Activated T-helper 2 cell treated with anti-CD3 and anti-CD28 coated beads, Interferon-gamma antibody, Interleukin-2, Interleukin-4, amounts not matched to agents 10 μg/mL and 5 μg/mL and 100 μg/mL, durations not matched to agents 14 hours and 24 hours and 36 hours (primary cell): ENCODE measurements around the gene AUTS2. TPM values are rescaled to one million over a fixed set of nuclear protein-coding genes. Genes with fewer than 3 reads are reported as not detected.

Experiments used
- DNase-seq: peaks from one replicate; pipeline ENCODE4 v3.0.0; 2021; ENCODE audit warnings: low spot score
- H3K27ac Mint-ChIP-seq: one replicate; pipeline ENCODE4 v1.8.0; 2021; ENCODE audit warnings: mixed read lengths
- H3K27me3 Mint-ChIP-seq: one replicate; pipeline ENCODE4 v1.8.0; 2021; ENCODE audit warnings: low read depth, mixed read lengths
- H3K36me3 Mint-ChIP-seq: one replicate; pipeline ENCODE4 v1.8.0; 2021; ENCODE audit warnings: low read depth, mixed read lengths
- H3K4me1 Mint-ChIP-seq: one replicate; pipeline ENCODE4 v1.8.0; 2021; ENCODE audit warnings: low read depth, mixed read lengths
- H3K4me3 Mint-ChIP-seq: one replicate; pipeline ENCODE4 v1.8.0; 2021; ENCODE audit warnings: low read depth, mild to moderate bottlenecking, moderate library complexity, mixed read lengths
- H3K9me3 Mint-ChIP-seq: one replicate; pipeline ENCODE4 v1.8.0; 2021; ENCODE audit warnings: mixed read lengths
- intact Hi-C: fragments of 100-400 bp; cut with micrococcal nuclease; formaldehyde crosslinking; loops from one replicate; pipeline ENCODE4 v1.15.1; 2023
- total RNA-seq: library from RNA; stranded (reverse); gene quantifications from 2 replicates; pipeline ENCODE4 v1.2.3, GENCODE V29; 2022

Gene AUTS2
- total RNA-seq, 1 donor from 2014 or later: 1.1 TPM

DNA sequence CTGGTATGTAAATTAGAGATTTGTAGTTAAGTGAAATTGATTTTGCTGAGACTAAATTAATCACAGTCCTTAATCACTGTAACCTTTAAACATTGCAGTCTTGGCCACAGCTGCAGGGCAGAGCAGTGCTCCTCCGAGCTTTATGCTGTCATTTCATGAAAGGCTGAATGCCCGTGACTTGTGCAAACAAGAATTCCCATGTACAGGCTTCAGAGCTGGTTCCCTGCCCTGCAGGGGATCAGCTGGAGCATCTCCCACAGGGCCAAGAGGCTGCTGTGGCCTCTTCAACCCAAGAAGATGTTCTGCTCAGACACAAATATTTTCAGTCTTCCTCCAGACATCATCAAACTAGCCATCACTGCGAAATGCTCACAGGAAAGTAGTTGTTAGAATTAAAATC, 419.1 kb downstream of the AUTS2 start:
- Mint-ChIP-seq H3K4me3 (no peak overlapping the region), H3K9me3 (no peaks in the 10 kb centered on the region), H3K36me3 (no peaks in the 10 kb centered on the region), H3K27me3 (peaks cover 2% of the 10 kb centered on the region), H3K4me1 (no peaks in the 10 kb centered on the region), H3K27ac (no peak overlapping the region)
- no peak for DNase-seq
- intact Hi-C loops: no loop called here

DNA sequence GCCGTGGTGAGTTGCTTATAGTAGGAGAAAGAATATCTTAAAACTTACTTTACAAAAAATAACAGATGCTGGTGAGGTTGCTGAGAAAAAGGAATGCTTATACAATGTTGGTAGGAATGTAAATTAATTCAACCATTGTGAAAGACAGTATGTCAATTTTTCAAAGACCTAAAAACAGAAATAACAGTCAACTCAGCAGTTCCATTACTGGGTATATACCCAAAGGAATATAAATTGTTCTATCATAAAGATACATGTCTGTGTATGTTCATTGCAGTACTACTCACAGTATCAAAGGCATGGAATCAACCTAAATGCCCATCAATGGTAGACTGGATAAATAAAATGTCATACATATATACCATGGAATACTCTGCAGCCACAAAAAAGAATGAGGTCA, 420.4 kb downstream of the AUTS2 start:
- H3K4me1 Mint-ChIP-seq: no peaks in the 10 kb centered on the region
- H3K36me3 Mint-ChIP-seq: no peaks in the 10 kb centered on the region
- H3K27ac Mint-ChIP-seq: no peak overlapping the region
- peaks cover 2% of the 10 kb centered on the region for H3K27me3 Mint-ChIP-seq
- H3K9me3 Mint-ChIP-seq: no peaks in the 10 kb centered on the region
- no peak overlapping the region for H3K4me3 Mint-ChIP-seq
- intact Hi-C loops: no loop called here
- no peak for DNase-seq

DNA sequence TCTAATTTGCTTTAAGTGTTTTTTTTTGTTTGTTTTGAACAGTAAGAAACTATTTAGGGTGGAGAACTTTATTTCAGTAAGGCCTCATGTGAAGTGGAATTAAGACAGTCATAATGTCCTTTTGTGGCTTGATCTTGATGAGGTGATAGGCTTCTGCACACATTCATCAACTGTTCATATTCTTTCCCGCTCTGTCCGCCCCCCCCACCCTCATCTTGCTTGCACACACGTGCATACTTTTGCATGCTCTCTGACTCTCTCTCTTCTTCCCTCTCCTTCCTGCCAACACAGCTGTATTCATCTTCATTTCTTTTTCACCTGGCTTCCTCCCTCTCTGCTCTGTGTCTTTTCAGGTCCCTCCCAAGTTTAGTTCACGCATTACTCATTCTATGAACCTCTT, 429.6 kb downstream of the AUTS2 start:
- intact Hi-C loops: no loop called here
- DNase-seq: no peak
- Mint-ChIP-seq H3K9me3 (no peaks in the 10 kb centered on the region), H3K4me3 (no peak overlapping the region), H3K27me3 (no peaks in the 10 kb centered on the region), H3K4me1 (peaks cover 3% of the 10 kb centered on the region), H3K27ac (no peak overlapping the region), H3K36me3 (no peaks in the 10 kb centered on the region)

DNA sequence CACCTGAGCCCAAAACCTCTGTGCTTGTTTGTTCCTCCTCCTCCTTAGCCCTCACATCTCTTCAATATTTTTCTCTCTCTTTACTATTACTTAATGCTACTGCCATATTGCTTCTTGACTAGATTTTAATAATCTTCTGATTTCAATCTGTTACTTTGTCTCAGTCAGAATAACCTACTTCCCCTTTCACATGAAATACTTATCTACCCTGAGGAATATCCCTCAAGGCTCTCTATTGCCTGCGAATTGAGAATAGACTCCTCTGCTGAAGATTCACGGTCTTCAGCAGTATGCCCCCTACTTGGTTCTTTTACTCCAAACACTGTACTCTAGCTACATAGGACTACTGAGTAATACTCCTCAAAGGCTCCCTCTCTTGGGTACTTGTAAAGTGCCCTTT, 430.3 kb downstream of the AUTS2 start:
- Mint-ChIP-seq H3K27me3 (no peaks in the 10 kb centered on the region), H3K9me3 (no peaks in the 10 kb centered on the region), H3K27ac (no peak overlapping the region), H3K4me3 (no peak overlapping the region), H3K36me3 (no peaks in the 10 kb centered on the region), H3K4me1 (peaks cover 3% of the 10 kb centered on the region)
- no peak for DNase-seq
- intact Hi-C loops: no loop called here

DNA sequence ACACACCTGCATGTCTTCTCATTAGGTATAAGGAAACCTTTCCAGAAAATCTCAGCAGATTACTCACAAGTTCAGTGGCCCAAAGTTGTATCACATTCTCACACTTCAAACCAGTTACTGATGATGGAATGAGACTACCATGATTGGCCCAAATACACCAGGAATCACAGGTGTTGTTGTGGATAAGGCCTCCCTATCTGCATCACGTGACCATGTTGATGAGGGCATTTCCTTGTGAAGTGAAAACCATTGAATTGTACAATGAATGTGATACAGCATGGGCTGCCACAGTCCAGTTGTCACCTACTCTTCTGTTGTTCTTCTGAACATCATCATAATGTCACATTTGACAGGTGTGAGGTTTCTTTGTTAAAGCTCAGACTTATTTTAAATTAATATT, 431.7 kb downstream of the AUTS2 start:
- no peak for DNase-seq
- intact Hi-C loops: no loop called here
- Mint-ChIP-seq H3K36me3 (no peaks in the 10 kb centered on the region), H3K27ac (no peak overlapping the region), H3K4me3 (no peak overlapping the region), H3K27me3 (no peaks in the 10 kb centered on the region), H3K4me1 (peaks cover 3% of the 10 kb centered on the region), H3K9me3 (no peaks in the 10 kb centered on the region)

DNA sequence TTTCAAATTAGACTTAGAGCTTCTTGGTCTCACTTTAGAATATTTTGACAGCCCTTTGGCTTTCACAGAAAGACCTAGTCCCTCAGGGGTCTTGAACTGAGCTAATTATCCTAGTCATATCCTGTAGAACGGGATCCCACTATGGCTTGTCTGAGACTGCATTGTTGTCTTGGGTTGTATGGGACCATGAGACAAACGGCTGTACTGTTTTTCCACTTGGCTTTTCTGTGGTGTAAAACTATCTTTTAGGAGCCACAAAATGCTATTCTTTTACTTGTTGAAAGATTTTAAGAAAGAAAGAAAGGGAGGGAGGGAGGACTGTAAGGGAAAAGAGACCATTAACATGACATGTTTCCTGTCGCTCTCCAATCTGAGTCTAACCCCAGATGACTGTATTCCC, 432.5 kb downstream of the AUTS2 start:
- Mint-ChIP-seq H3K9me3 (no peaks in the 10 kb centered on the region), H3K4me1 (peaks cover 3% of the 10 kb centered on the region), H3K4me3 (no peak overlapping the region), H3K36me3 (no peaks in the 10 kb centered on the region), H3K27me3 (no peaks in the 10 kb centered on the region), H3K27ac (no peak overlapping the region)
- intact Hi-C loops: no loop called here
- no peak for DNase-seq

DNA sequence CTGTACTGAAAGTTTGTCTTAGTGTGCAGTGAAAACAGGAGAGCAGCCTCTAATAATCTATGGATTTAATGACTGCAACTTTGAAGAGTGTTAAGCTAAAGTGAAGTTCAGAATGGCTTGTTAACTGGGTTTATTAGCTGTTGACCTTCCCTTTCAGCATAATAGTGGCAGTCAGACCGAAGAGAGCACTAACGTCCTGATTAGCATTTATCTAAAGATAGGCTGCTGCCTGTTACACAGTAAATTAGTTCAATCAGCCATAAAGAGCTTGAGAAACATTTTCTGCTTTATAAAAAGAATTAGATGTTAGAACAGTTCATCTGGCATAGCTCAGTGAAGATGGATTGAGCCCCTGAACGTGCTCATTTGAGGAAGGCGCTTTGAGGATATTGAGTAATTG, 433.0 kb downstream of the AUTS2 start:
- intact Hi-C loops: no loop called here
- Mint-ChIP-seq H3K27me3 (no peaks in the 10 kb centered on the region), H3K27ac (no peak overlapping the region), H3K36me3 (no peaks in the 10 kb centered on the region), H3K4me3 (no peak overlapping the region), H3K9me3 (no peaks in the 10 kb centered on the region), H3K4me1 (peaks cover 3% of the 10 kb centered on the region)
- DNase-seq: no peak

DNA sequence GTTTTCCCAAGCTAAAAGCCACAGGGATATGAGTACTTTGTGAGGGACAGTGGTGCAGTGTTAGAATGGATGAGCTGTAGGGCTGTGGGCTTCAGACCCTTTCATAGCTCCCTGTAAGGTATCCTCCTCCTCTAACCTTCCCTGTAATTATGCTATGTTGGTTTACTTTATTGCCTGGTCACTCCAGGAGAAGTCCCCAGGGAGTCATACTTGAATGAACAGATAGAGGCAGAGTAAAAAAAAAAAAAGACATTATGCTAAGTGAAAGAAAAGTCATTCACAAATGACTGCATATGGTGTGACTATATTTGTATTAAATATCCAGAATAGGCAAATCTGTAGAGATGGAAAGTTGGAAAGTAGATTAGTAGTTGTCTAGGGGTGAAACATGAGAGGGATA, 434.4 kb downstream of the AUTS2 start:
- Mint-ChIP-seq H3K36me3 (no peaks in the 10 kb centered on the region), H3K27me3 (no peaks in the 10 kb centered on the region), H3K27ac (no peak overlapping the region), H3K4me1 (peaks cover 3% of the 10 kb centered on the region), H3K4me3 (no peak overlapping the region), H3K9me3 (no peaks in the 10 kb centered on the region)
- intact Hi-C loops: no loop called here
- no peak for DNase-seq

DNA sequence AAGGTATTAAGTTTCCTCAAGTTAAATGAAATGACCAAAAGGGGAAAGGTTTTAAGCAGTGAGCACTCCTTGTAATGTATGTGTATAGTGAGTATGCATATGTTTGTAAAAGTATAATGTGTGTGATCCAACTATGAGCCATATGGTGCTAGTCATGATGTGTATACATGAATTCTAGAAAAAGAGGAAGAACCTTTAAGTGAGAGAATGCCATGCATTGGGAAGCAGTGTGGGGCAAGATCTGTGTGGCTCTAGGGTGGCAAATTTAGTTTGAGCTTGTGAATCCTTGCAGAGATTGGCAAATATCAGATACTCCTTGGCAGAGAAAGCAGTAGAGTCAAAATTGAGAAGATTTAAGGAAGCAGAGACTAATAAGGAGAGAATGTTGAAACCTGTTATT, 435.0 kb downstream of the AUTS2 start:
- H3K36me3 Mint-ChIP-seq: no peaks in the 10 kb centered on the region
- intact Hi-C loops: no loop called here
- no peaks in the 10 kb centered on the region for H3K4me1 Mint-ChIP-seq
- H3K27me3 Mint-ChIP-seq: no peaks in the 10 kb centered on the region
- H3K4me3 Mint-ChIP-seq: no peak overlapping the region
- H3K27ac Mint-ChIP-seq: no peak overlapping the region
- no peaks in the 10 kb centered on the region for H3K9me3 Mint-ChIP-seq
- DNase-seq: no peak

DNA sequence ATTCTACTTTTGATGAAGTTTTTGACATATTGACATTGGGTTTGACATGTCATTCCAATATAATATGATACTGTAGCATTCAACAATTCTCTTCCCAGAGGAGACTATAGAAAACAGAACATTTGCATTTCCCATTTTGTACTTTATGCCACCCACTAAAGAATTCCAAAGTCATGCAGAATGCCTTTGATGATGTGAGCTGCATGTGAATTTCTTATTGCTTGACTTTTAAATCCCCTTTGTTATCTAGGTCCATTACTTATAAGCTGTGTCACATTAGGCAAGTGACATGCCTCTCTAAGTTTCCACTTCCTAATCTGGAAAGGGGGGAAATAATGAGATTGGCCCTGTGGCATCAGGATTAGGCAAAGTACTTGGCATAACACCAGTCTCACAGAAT, 436.7 kb downstream of the AUTS2 start:
- no peak for DNase-seq
- intact Hi-C loops: no loop called here
- H3K4me3 Mint-ChIP-seq: no peak overlapping the region
- no peaks in the 10 kb centered on the region for H3K27me3 Mint-ChIP-seq
- no peaks in the 10 kb centered on the region for H3K4me1 Mint-ChIP-seq
- H3K27ac Mint-ChIP-seq: no peak overlapping the region
- no peaks in the 10 kb centered on the region for H3K9me3 Mint-ChIP-seq
- no peaks in the 10 kb centered on the region for H3K36me3 Mint-ChIP-seq

DNA sequence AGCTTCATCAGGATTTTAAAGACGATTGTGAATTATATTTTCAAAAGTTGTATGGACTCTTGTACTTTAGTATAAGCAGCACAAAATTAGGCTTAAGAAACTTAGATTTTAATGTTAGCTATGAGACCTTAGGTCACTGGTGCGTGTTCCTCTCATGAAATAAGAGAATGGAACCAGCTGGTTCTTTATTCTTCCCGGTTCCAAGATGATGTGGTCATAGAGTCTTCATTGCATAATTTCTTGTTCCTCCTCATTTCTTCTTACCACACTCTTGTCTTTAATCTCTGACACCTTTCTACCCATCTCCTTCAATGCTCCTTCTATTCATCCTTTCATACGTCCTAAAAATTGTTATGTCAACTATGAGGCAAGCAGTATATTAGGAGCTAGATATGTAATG, 437.2 kb downstream of the AUTS2 start:
- Mint-ChIP-seq H3K4me3 (no peak overlapping the region), H3K9me3 (no peaks in the 10 kb centered on the region), H3K27ac (no peak overlapping the region), H3K27me3 (no peaks in the 10 kb centered on the region), H3K4me1 (no peaks in the 10 kb centered on the region), H3K36me3 (no peaks in the 10 kb centered on the region)
- intact Hi-C loops: no loop called here
- no peak for DNase-seq

DNA sequence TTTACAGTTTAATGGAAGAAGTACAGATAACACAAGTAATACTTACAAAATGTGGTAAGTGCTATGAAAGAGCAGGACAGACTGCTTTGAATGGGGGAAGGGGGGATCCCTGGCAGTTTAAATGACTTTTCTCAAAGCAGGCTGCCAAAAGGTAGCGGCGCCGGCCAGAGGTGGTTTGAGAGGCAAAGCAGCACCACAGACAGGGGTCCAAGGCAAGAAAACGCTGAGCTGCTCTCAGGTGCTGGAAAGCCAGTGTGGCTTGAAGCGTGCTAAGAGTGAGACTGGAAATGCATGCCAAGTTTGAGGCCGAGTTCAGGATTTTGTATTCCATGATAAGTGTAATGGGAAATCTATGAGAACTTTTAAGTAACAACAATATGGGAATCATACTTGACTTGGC, 437.7 kb downstream of the AUTS2 start:
- intact Hi-C loops: no loop called here
- Mint-ChIP-seq H3K36me3 (no peaks in the 10 kb centered on the region), H3K4me3 (no peak overlapping the region), H3K4me1 (no peaks in the 10 kb centered on the region), H3K9me3 (no peaks in the 10 kb centered on the region), H3K27ac (no peak overlapping the region), H3K27me3 (no peaks in the 10 kb centered on the region)
- DNase-seq: no peak

DNA sequence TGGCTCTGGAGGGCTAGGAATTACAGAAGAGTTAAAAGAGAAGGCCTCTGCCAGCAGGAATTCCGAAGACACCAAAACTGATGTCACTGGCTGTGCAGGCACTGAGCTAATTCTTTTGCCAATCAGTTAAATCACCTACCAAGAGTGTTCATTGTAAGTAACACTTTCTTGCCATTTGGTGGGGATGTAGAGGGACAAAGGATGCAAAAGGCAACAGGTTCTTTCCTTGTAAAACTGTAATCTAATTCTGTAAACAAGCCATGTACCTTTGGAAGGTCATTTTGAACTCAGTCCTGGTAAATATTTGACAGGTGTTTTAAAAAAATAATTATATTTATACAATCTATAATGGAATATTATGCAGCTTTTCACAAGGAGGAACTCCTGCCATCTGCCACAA, 438.4 kb downstream of the AUTS2 start:
- H3K4me3 Mint-ChIP-seq: no peak overlapping the region
- H3K4me1 Mint-ChIP-seq: no peaks in the 10 kb centered on the region
- intact Hi-C loops: no loop called here
- no peaks in the 10 kb centered on the region for H3K9me3 Mint-ChIP-seq
- no peaks in the 10 kb centered on the region for H3K36me3 Mint-ChIP-seq
- no peaks in the 10 kb centered on the region for H3K27me3 Mint-ChIP-seq
- no peak overlapping the region for H3K27ac Mint-ChIP-seq
- no peak for DNase-seq

DNA sequence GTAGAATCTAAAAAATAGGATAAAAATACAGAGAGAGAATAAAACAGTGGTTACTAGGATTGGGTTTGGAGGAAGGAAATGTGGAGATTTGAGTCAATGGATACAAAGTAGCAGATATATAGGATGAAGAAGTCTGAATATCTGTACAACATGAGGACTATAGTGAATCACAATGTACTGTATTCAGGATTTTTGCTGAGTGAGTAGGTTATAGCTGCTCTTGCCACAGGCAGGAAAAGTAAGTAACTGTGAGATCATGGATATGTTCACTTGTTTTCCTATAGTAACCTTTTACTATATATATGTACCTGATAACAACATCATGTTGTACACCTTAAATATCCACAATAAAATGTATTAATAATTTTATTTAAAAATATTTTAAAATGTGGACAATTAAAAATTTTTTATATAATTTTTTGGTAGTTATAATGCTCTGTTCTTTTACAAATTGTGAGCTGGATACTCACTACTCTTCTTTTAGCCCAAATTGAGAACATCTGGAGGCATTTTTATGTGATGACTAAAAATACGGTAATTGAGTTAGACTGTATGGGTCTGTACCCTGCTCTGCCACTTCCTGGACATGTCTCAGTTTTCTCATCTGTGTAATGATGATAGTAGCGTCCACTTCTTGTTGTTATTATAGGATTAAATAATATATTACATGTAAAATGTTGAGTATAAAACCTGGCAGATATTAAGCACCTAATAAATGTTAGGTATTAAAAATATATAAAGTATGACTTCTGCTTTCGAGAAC, 439.1 kb downstream of the AUTS2 start:
- Mint-ChIP-seq H3K4me1 (no peaks in the 10 kb centered on the region), H3K4me3 (no peak overlapping the region), H3K27me3 (no peaks in the 10 kb centered on the region), H3K9me3 (no peaks in the 10 kb centered on the region), H3K36me3 (no peaks in the 10 kb centered on the region), H3K27ac (no peak overlapping the region)
- intact Hi-C loops: no loop called here
- no peak for DNase-seq
